ENCODE data around the gene ATP6AP1.
"Not testable (repeated sequence)": the region's sequence is repeated elsewhere in the genome, so short reads cannot be mapped to it uniquely, and the experiment has no call there.

ATP6AP1 gene

GRCh38 chrX:154399527-154400368 lies 28.7 kb upstream of the ATP6AP1 start:
- DNase-seq (ENCODE audit: low spot score) = no peak

DNA sequence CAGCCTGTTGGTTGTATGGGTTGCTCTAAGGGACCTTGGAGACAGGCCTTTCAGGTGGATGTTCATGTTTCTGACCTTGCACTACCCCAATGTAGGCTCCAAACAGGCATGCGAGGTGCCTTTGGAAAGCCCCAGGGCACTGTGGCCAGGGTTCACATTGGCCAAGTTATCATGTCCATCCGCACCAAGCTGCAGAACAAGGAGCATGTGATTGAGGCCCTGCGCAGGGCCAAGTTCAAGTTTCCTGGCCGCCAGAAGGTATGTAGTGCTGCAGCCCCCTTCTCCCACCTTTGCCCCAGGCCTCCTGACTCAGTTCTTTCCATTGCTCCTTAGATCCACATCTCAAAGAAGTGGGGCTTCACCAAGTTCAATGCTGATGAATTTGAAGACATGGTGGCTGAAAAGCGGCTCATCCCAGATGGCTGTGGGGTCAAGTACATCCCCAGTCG lies 28.1 kb upstream of the ATP6AP1 start:
- DNase-seq (ENCODE audit: low spot score) = not testable (repeated sequence)

DNA sequence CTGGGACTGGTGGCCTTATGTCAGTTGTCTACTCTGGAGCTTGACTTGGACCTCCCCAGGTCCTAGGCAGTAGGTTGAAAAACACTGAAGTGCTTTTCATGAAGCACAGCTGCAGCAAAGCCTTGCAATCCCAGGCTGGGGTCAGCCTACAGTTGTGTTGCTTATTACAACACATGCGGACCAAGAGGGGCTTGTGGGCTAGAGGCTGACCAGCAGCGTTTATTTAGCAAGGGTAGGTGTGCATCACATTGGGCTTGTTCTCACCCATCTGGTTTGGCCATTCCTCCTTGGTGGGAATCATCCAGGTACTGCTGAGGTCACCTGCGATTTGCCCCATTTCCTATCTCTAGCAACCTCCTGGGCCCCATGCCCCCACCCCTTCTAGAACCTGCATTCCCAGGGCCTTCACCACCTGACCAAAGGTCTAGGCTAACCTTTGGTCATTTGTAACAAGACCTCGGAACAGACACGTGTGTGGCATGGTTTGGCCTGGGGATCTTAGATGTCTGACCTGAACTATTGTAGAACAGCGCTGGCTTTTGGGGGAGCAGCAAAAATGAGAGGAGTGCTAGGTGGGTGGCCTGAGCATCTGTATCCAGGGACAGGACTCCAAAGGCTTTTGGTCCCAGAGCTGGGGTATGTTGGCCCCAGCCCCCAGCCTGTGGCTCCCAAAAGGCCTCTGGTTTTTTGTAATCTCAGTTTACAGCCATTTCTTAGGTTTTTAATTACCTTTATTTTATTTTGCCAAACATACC lies 27.3 kb upstream of the ATP6AP1 start:
- DNase-seq (ENCODE audit: low spot score) = no peak

GRCh38 chrX:154401918-154402621 lies 26.4 kb upstream of the ATP6AP1 start:
- DNase-seq (ENCODE audit: low spot score) = no peak

DNA sequence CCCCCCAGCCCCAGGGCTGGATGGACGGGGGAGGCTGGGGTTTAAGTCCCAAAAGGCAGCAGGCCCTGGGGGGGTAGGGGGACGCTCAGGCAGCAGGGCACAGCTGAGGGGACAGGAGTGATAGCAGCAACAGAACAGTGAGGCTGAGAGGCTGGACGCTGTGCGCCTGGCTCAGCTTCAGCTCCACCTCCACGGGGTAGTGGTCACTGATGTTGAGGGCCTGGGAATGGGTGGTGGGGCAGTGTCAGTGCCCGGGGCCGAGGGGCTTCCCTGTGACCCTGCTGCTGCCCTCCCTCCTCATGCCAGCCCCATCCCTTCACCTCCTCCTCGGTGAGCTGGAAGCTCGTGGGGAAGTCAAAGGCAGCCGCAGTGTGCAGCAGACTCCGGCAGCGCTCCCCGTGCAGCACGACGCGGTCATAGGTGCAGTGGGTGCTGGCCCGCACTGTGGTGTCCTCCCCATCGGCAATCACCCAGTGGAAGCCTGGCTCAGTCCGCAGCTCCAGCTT lies 25.8 kb upstream of the ATP6AP1 start:
- no peak for DNase-seq (ENCODE audit: low spot score)

DNA sequence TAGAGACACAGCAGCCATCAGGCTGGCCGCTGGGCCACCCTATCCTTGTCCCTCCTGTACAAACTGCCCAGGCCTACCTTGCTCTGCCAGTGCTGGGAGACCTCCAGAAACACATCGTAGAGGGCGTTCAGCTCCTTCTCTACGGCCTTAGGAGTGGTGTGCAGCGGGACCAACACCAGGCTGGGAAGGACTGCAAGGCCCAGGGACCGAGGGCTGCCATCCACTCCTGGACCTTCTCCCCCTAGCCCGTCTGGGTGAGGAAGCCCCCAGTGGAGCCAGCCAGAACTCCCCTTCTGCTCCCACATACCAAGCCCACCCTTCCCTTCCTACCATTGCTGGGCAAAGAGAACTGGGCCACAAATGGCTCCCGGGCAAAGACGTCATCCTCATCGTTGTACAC lies 25.3 kb upstream of the ATP6AP1 start:
- no peak for DNase-seq (ENCODE audit: low spot score)

DNA sequence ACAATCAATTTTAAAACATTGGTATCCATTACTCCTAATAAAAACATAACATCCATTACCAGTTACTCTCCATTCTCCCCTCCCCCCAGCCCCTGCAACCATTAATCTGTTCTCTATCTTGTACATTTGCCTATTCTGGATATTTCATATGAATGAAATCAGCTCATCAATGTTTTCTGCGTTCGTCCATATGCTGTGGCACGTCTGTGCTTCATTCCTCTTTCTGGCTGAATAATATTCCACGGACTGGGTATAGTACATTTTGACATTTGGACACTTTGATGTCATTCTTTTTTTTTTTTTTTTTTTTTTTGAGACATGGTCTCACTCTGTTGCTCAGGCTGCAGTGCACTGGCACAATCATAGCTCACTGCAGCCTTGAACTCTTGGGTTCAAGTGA lies 24.6 kb upstream of the ATP6AP1 start:
- no peak for DNase-seq (ENCODE audit: low spot score)

DNA sequence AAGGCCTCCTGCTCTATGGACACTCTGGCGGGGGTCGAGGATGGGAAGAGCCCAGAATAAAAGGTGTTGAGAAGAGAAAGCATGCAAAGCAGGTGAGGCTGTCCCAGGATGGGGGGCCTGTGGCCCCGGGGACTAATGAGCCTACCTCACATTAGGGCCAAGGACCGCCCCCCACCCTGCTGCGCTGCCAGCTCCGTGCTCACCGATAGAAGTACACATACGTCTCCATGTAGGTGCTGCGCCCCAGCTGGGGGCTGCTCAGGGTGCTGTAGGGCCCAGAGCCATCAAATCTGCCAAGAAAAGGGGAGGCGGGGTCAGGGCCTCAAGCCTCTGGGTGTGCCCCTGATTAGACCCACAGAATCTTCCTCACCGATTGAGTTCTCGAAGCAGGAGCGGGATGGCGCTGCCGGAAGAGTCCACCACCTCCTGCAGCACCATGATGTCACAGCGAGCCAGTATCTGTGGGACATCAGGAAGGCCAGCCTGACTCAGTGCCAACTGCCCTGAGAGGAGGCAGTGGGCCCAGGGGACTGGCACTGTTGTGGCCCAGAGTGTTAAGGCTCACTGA lies 23.8 kb upstream of the ATP6AP1 start:
- no peak for DNase-seq (ENCODE audit: low spot score)

DNA sequence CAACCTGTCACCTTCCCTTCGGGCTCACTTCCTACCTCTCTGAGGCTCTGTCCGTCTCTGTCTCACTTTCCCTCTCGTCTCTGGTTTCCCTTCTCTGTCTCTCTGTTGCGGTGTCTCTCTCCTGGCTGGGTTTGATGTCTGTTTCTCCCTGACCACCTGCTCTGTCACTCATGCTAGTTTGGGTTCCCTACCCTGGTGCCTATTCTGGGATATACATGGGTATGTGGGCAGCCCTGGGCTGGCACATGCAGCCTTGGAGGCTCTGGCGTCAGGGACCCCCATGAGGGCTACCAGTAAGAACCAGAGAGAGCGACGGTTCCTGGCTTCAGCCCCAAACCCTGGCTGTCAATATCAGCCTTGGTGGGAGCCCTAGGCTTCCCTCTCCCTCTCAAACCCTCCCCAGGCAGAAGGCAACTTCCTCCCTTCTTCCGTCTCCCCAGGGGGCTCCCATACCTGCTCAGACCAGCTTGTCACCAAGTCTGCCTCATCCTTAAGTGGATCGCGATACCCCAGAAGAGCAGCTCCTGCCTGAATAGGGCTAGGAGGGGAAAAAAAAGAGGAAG lies 19.7 kb upstream of the ATP6AP1 start:
- DNase-seq (ENCODE audit: low spot score) = no peak

DNA sequence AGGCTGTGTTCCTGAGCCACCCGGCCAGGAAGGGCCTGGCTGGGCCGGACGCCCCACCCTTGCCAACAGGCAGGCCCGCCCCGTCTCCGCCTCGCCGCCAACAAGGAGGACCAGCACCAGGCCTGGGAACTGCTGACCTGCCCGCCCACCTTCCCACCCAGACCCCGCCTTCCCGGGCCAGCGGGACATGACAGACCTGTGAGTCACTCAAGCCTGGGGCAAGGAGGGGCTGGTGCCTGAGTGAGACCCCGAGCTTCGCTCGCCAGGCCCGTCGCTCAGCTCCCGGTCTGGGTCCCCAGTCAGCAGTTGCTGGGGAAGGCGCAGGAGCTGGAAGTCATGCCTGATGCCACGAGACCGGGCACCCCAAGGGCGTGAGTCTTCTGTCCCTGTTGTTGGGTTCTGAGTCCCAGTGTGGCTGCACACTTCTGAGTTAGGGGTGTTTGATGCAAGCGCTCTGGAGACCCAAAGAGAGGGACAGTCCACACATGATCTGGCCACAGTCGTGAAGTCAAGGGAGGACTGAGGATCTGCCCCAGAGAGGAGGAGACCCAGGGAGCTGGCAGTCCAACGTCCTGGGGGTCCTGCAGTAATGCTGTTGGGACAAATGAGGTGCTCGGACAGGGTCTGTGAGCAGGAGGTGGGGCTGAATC lies 19.1 kb upstream of the ATP6AP1 start, which contains the start of gene DNASE1L1:
Gene DNASE1L1 (minus strand): TSS at position 33 of the 650 bp plus-strand sequence. CDS start 3,686 bp downstream, outside the sequence.
- DNase-seq (ENCODE audit: low spot score) = no peak

DNA sequence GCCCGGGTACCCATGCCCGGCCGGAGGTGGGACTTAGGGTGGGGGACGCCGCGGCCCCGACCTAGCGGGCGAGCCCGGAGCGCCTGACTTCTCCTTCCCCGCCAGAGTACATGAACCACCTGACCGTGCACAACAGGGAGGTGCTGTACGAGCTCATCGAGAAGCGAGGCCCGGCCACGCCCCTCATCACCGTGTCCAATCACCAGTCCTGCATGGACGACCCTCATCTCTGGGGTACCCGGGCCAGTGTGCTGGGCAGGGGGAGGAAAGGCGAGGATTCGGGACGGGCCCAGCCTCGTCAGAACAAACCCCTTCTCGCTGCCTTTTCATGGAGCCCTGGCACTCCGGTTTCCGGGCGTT lies 16.5 kb upstream of the ATP6AP1 start:
- no peak for DNase-seq (ENCODE audit: low spot score)

- no peak for DNase-seq (ENCODE audit: low spot score)
Measured at GRCh38 chrX:154412468-154412867, 16.0 kb upstream of the ATP6AP1 start.

DNA sequence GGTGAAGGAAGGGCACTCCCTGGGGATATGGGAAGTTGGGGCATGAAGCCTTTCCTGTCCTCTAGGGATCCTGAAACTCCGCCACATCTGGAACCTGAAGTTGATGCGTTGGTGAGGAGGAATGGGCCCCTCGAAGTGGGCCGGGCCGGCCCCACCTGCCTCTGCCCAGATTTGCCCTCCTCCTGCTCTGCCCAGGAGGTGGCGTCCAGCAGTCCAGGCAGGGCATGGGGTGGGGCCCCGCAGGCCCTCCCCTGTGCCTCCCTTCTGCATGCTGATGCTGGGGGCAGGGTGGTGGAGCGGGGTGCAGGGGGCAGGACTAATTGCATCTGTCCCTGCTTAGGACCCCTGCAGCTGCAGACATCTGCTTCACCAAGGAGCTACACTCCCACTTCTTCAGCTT lies 15.3 kb upstream of the ATP6AP1 start:
- DNase-seq (ENCODE audit: low spot score) = no peak

DNA sequence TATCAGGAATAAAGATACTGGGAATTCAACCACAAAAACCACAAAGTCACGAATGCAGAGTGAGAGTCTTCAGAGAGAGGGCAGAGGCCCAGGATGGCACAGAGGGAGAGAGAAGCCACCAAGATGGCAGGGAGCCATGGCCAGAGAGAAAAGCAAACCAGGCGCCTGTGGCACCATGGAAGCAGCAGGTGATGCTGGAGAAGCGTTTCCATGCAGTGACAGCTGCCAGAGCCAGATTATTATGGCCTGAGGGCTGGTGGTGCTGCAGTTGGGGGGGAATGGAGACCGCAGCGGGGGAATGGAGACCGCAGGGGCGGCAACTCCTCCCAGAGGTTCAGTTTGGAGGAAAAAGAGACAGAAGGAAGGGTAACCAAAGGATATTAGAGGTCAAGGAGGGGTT lies 11.3 kb upstream of the ATP6AP1 start:
- DNase-seq (ENCODE audit: low spot score) = no peak

DNA sequence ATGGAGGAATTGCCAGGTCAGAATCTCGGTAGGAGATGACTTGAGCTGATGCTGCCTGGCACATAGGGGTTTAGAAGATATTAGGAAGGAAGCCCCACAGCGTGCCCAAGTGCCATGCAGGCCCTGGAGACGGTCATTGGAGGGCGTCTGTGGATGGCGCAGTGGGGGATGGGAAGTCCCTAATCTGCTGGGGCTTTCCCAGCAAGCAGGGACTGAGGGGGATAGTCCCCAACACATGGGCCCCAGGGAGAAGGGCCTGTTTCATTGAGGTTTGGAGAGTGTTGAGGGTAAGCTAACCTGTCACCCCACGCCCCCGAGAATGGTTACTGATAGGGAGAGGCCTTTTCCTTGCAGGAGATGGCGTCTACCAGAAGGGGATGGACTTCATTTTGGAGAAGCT lies 9.3 kb upstream of the ATP6AP1 start:
- DNase-seq (ENCODE audit: low spot score) = no peak

DNA sequence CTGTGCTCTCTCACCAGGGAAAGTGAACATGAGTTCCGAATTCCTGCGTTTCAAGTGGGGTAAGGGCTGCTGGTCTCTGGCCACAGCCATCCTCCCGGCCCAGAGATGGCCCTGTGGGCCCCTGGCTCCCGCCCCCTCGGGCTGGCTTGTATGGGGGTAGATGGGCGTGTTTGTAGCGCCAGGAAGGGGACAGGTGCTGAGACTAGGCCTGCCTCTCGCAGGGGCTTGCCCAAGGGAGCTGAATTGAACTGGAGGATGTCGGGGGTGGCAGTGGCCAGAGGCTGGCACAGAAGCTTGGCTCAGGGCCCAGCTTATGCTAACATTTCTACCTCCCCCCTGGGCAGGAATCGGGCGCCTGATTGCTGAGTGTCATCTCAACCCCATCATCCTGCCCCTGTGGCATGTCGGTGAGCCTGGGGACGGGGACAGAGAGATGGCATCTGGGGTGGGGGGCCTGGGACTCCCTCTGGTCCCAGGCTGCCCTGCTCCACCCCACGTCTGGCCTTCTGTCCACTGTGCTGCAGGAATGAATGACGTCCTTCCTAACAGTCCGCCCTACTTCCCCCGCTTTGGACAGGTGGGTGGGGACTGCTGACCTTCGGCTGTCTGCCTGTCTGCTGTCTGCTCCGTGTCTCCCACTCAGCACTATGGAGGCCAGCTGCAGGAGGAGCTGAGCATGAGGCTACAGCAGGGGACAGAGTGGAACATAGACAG lies 8.6 kb upstream of the ATP6AP1 start:
- no peak for DNase-seq (ENCODE audit: low spot score)

DNA sequence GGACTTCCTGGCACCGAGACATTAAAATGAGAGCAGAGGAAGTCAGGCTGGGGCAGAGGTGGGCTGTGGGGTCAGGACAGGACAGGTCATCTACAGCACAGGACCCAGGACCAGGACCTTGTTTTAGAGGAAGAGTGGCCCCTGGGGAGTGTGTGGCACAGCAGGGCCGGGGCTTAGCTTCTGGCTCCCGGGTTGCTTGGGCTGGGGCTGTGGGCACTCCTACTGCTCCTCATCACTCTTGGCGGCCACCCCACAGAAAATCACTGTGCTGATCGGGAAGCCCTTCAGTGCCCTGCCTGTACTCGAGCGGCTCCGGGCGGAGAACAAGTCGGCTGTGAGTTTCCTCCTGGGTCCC lies 8.1 kb upstream of the ATP6AP1 start:
- no peak for DNase-seq (ENCODE audit: low spot score)

- no peak for DNase-seq (ENCODE audit: low spot score)
Measured at GRCh38 chrX:154426916-154427770, 1.3 kb upstream of the ATP6AP1 start.

- DNase-seq (ENCODE audit: low spot score) = no peak
Measured at GRCh38 chrX:154429711-154430110, 1.2 kb downstream of the ATP6AP1 start.

DNA sequence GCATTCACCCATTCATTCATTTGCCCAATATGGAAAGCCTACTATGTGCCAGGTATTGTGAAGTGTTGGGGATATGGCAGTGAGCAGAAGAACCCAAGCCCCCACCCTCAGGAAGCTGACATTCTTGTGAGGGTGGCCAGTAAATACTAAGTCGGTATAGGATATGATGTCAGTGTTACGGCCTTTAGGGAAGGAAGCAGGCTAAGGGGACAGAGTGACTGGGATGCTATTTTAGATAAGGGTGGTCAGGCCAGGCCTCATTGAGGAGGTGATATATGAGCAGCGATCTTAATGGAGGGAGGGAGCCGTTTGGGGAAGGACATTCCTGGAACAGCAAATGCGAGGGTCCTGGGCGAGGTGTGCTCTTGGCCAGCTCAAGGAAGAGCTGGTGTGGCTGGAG lies 2.0 kb downstream of the ATP6AP1 start:
- no peak for DNase-seq (ENCODE audit: low spot score)
